Heart left ventricle (tissue), 16 donors: ENCODE data around the gene P2RY12. TPM values are rescaled to one million over a fixed set of nuclear protein-coding genes. Genes with fewer than 3 reads are reported as not detected.

Source experiments
- ATAC-seq, 4 donors: fragments of 200-7000 bp; cut with Tn5 transposase; one replicate each; pipeline ENCODE4 v1.9.1; 2020 to 2022; ENCODE audit warnings: moderate library complexity in 4 of 4, mild to moderate bottlenecking in 3 of 4, moderate number of reproducible peaks in 1 of 4
- DNase-seq, 5 donors: peaks; one replicate each; pipeline ENCODE4 v3.0.0-alpha.2; 2020
- H3K27ac ChIP-seq, 12 donors: fragments of 200-600 bp; sonication (generic) in 4 of 12; one replicate each; pipeline versions ENCODE4 v1.5.0 to v1.8.0; 2016 to 2022; ENCODE audit warnings: mild to moderate bottlenecking in 2 of 12
- H3K27me3 ChIP-seq, 9 donors: fragments of 200-600 bp; sonication (generic) in 2 of 9; one replicate each; pipeline versions ENCODE4 v1.5.1 to v1.8.0; 2016 to 2022; ENCODE audit warnings: mild to moderate bottlenecking in 3 of 9
- H3K36me3 ChIP-seq, 9 donors: fragments of 200-600 bp; sonication (generic) in 2 of 9; one replicate each; pipeline versions ENCODE4 v1.5.0 to v1.8.0; 2018 to 2022; ENCODE audit warnings: mild to moderate bottlenecking in 2 of 9
- H3K4me1 ChIP-seq, 12 donors: fragments of 200-600 bp; sonication (generic) in 4 of 12; one replicate each; pipeline versions ENCODE4 v1.5.0 to v1.8.0; 2016 to 2022; ENCODE audit warnings: mild to moderate bottlenecking in 3 of 12
- H3K4me3 ChIP-seq, 12 donors: fragments of 200-600 bp; sonication (generic) in 4 of 12; one replicate each; pipeline versions ENCODE4 v1.5.0 to v1.8.0; 2017 to 2022; ENCODE audit warnings: mild to moderate bottlenecking in 9 of 12, moderate library complexity in 4 of 12
- H3K9me3 ChIP-seq, 12 donors: fragments of 200-600 bp; sonication (generic) in 4 of 12; one replicate each; pipeline versions ENCODE4 v1.5.0 to v1.8.0; 2016 to 2022; ENCODE audit warnings: mild to moderate bottlenecking in 1 of 12
- POLR2A ChIP-seq, 2 donors: fragments of 450-650 bp; IDR thresholded peaks; one replicate each; pipeline ENCODE4 v1.6.1; 2017; ENCODE audit warnings: antibody characterized with exemption in 2 of 2, mild to moderate bottlenecking in 2 of 2, moderate library complexity in 2 of 2
- WGBS, 4 donors: extraction: QIAGEN DNeasy Blood & Tissue Kit in 2 of 4; methylation state at CpG; one replicate each; pipeline versions ENCODE4 v1.1.5 to v1.1.7; 2013 to 2018; 5-methylcytosine and 5-hydroxymethylcytosine counted together
- intact Hi-C, 10 donors: fragments of 100-400 bp; cut with DNase I; formaldehyde crosslinking; loops; one replicate each; pipeline versions ENCODE4 v1.11.1 to v1.14.2; 2022
- polyA plus RNA-seq, 2 donors: library from polyadenylated mRNA; stranded (reverse); fragments of 200-250 nt; gene quantifications; one replicate each; pipeline ENCODE4 v1.2.3, GENCODE V29; 2013
- total RNA-seq, 9 donors: library from RNA; depleted of rRNA in 2 of 9; stranded (reverse); fragments of >200 nt in 2 of 9; fragmentation: NEBNext Ultra II Directional in 3 of 9; extraction: Animal tissue kit (Norgen Biotek cat#: 25700) in 3 of 9; gene quantifications; one replicate each; pipeline versions ENCODE4 v1.1.0 to v1.2.4, GENCODE V29; 2016 to 2023
- TF ChIP-seq, protein P1 (sequence below), 12 donors: fragments of 200-600 bp; sonication (generic) in 4 of 12; IDR thresholded peaks; one replicate each; pipeline versions ENCODE4 v1.5.0 to v1.8.0; 2018 to 2022; ENCODE audit warnings: antibody characterized with exemption in 12 of 12, mild to moderate bottlenecking in 5 of 12
- donor health status: ischemic (EF 13 %, LVEDD 7.1; RV severe dilation, severe dysfunction).
- donor health status: healthy with polysubstance abuse.
- donor health status: DM: no; HTN: yes; CAD: no.
- donor health status: DM: no; HTN: no; CAD: no.
- donor health status: ischemic (EF 25% LVEDD 6.9; RV normal size, moderate dysfunction).
- donor health status: ischemic (EF 25% LVEDD 5.7; RV mildly dilated, moderate dysfunction).
- donor health status: healthy.
- donor health status: DM: yes; HTN: yes; CAD: no.
- donor health status: ischemic (EF 35%, LVEDD 5.7; RV mildly dilated, moderate dysfunction).
- donor health status: nonischemic (EF 11% LVEDD 7.7; RV severe dilation, severe dysfunction).
- donor health status: DM: yes; HTN: yes; CAD: no.
- donor health status: PGD.
- donor health status: ischemic (EF 29% LVEDD 5.4; RV normal size, mild dysfunction).
- donor health status: nonischemic (EF 23%, LVEDD 6.1; RV moderate dilation, normal function).

P2RY12 gene
- total and polyA plus RNA-seq, 11 donors, result 0.26 to 3.4 (median 0.56) TPM

DNA sequence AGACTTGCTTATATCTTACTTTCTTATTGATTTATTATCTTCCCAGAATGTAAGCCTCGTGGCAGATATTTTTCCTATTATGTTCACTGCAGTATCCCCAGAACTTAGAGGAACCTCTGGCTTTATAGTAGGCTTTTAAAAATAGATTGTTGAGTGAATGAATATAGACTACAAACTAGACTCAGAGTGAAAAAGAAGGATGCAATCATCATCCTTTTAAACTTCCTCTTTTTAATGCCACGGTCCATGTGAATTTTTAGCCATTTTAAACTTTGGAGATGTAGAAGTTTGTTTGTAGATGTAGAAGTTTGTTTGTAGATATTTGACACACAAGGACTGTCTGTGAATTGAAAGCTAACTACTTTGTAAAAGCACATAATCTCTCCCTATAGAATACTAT is 7.2 kb upstream of the P2RY12 start:
- H3K36me3 ChIP-seq, result no peaks in the 10 kb centered on the region
- DNase-seq, result no peak
- peaks cover 0 to 18% (median 0%) of the 10 kb centered on the region in 12 donors for H3K4me1 ChIP-seq
- 77 to 83% (median 79%) methylated on average over 2 of the region's 2 CpGs for WGBS, 4 donors
- no peak overlapping the region for H3K27ac ChIP-seq
- intact Hi-C loops, result no loop called here
- H3K27me3 ChIP-seq, result no peaks in the 10 kb centered on the region
- ATAC-seq, result no peak
- TF ChIP-seq, protein P1, sequence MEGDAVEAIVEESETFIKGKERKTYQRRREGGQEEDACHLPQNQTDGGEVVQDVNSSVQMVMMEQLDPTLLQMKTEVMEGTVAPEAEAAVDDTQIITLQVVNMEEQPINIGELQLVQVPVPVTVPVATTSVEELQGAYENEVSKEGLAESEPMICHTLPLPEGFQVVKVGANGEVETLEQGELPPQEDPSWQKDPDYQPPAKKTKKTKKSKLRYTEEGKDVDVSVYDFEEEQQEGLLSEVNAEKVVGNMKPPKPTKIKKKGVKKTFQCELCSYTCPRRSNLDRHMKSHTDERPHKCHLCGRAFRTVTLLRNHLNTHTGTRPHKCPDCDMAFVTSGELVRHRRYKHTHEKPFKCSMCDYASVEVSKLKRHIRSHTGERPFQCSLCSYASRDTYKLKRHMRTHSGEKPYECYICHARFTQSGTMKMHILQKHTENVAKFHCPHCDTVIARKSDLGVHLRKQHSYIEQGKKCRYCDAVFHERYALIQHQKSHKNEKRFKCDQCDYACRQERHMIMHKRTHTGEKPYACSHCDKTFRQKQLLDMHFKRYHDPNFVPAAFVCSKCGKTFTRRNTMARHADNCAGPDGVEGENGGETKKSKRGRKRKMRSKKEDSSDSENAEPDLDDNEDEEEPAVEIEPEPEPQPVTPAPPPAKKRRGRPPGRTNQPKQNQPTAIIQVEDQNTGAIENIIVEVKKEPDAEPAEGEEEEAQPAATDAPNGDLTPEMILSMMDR (IDR thresholded peaks at IDR 0.05), result no peak
- TF ChIP-seq POLR2A (IDR thresholded peaks at IDR 0.05), result no peak
- H3K9me3 ChIP-seq, result no peaks in the 10 kb centered on the region
- no peak overlapping the region for H3K4me3 ChIP-seq

DNA sequence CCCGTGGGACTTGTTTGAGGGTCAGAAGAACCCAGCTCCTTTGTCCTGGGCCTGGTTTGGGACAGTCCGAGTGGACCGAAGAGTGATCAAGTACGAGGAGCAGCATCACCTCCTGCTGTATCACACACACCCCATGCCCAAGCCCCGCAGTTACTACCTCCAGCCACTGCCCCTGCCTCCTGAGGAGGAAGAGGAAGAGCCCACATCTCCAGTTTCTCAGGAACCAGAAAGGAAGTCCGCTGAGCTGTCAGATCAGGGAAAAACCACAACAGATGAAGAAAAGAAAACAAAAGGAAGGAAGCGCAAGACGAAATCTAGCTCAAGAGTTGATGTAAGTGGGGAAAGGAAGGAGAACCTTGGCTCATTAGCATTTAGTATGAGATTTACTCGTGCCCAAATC is 3.3 kb upstream of the P2RY12 start:
- Histone ChIP-seq H3K27ac (peak overlapping the region in 1 of 12 donors; percentile 59), H3K27me3 (no peaks in the 10 kb centered on the region), H3K4me3 (no peak overlapping the region), H3K9me3 (no peaks in the 10 kb centered on the region), H3K36me3 (no peaks in the 10 kb centered on the region), H3K4me1 (peaks cover 0 to 45% (median 0%) of the 10 kb centered on the region in 12 donors)
- intact Hi-C loops, result no loop called here
- ATAC-seq (no peak), DNase-seq (peak in 1 of 5 donors; percentile 17)
- TF ChIP-seq, protein P1 (IDR thresholded peaks at IDR 0.05), result no peak
- no peak for TF ChIP-seq POLR2A (IDR thresholded peaks at IDR 0.05)
- WGBS, 4 donors, result 82 to 83% (median 82%) methylated on average over 9 of the region's 9 CpGs

DNA sequence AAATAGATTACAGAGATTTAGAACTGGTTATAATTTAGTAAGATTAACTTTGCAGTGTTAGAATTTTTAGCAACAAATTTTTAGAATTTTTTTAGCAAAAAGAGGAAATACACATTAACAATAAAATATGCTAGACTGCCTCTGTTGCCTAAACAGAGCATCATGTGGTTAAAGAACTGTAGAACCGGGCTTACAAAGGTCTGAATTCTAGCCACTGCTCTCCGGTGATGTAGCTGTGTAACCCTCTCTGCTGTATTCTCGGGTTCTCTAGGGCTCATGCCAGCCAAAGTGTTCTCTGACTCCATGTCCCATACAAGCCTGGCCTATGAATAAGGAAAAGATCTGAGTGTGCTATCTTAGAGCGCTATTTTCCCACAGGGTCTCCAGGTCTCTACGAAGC is 2.9 kb upstream of the P2RY12 start:
- Histone ChIP-seq H3K27me3 (no peaks in the 10 kb centered on the region), H3K9me3 (no peaks in the 10 kb centered on the region), H3K27ac (peak overlapping the region in 1 of 12 donors; percentile 59), H3K36me3 (no peaks in the 10 kb centered on the region), H3K4me3 (no peak overlapping the region), H3K4me1 (peaks cover 0 to 49% (median 0%) of the 10 kb centered on the region in 12 donors)
- TF ChIP-seq, protein P1 (IDR thresholded peaks at IDR 0.05), result no peak
- TF ChIP-seq POLR2A (IDR thresholded peaks at IDR 0.05), result no peak
- 80 to 93% (median 88%) methylated on average over 5 of the region's 5 CpGs for WGBS, 4 donors
- ATAC-seq (no peak), DNase-seq (no peak)
- intact Hi-C loops, result no loop called here

GRCh38 chr3:151386056-151386455 is 1.5 kb upstream of the P2RY12 start:
- TF ChIP-seq POLR2A (IDR thresholded peaks at IDR 0.05), result no peak
- TF ChIP-seq, protein P1 (IDR thresholded peaks at IDR 0.05), result no peak
- intact Hi-C loops, result no loop called here
- 92 to 97% (median 94%) methylated on average over 4 of the region's 4 CpGs for WGBS, 4 donors
- Histone ChIP-seq H3K27ac (peak overlapping the region in 1 of 12 donors; percentile 68), H3K27me3 (no peaks in the 10 kb centered on the region), H3K4me3 (no peak overlapping the region), H3K36me3 (no peaks in the 10 kb centered on the region), H3K9me3 (no peaks in the 10 kb centered on the region), H3K4me1 (peaks cover 0 to 52% (median 0%) of the 10 kb centered on the region in 12 donors)
- DNase-seq, result no peak
- no peak for ATAC-seq
